Endodermal cell (in vitro differentiated cells): ENCODE results near the gene TSPAN18. TPM values are rescaled to one million over a fixed set of nuclear protein-coding genes. Genes with fewer than 3 reads are reported as not detected.

ENCODE experiments used
- DNase-seq: peaks from one replicate; pipeline ENCODE4 v3.0.0-alpha.2; 2017
- H3K27ac ChIP-seq: 2 replicates; pipeline ENCODE4 v1.5.1; 2013; ENCODE audit warnings: mild to moderate bottlenecking, low read depth, low read length, moderate library complexity
- H3K27me3 ChIP-seq: 2 replicates; pipeline ENCODE4 v1.6.1; 2013; ENCODE audit warnings: mild to moderate bottlenecking, low read length, moderate library complexity; ENCODE audit not compliant: insufficient read depth, control insufficient read depth, poor library complexity, severe bottlenecking
- H3K36me3 ChIP-seq: 2 replicates; pipeline ENCODE4 v1.7.0; 2013; ENCODE audit warnings: mild to moderate bottlenecking, low read length, moderate library complexity; ENCODE audit not compliant: control insufficient read depth, insufficient read depth
- H3K4me1 ChIP-seq: one replicate; pipeline ENCODE4 v1.7.0; 2013; ENCODE audit warnings: low read length; ENCODE audit not compliant: control insufficient read depth, insufficient read depth
- H3K4me3 ChIP-seq: 2 replicates; pipeline ENCODE4 v1.5.1; 2013; ENCODE audit warnings: mild to moderate bottlenecking, low read length, moderate library complexity
- H3K9ac ChIP-seq: 2 replicates; pipeline ENCODE4 v1.6.1; 2013; ENCODE audit warnings: mild to moderate bottlenecking, low read length, moderate library complexity; ENCODE audit not compliant: poor library complexity, severe bottlenecking; ENCODE audit errors: extremely low read depth
- H3K9me3 ChIP-seq: 2 replicates; pipeline ENCODE4 v1.6.1; 2013; ENCODE audit warnings: mild to moderate bottlenecking, low read length, moderate library complexity; ENCODE audit not compliant: control insufficient read depth
- H3K27ac Mint-ChIP-seq: 2 replicates; pipeline ENCODE4 v1.8.0; 2020; ENCODE audit warnings: mixed read lengths
- H3K27me3 Mint-ChIP-seq: 2 replicates; pipeline ENCODE4 v1.8.0; 2021; ENCODE audit warnings: mild to moderate bottlenecking, mixed read lengths; ENCODE audit not compliant: insufficient read depth
- H3K36me3 Mint-ChIP-seq: 2 replicates; pipeline ENCODE4 v1.8.0; 2020; ENCODE audit warnings: low read depth, mixed read lengths
- H3K4me1 Mint-ChIP-seq: 2 replicates; pipeline ENCODE4 v1.8.0; 2020; ENCODE audit warnings: mixed read lengths
- H3K4me3 Mint-ChIP-seq: 2 replicates; pipeline ENCODE4 v1.8.0; 2020; ENCODE audit warnings: mild to moderate bottlenecking, moderate library complexity, mixed read lengths
- H3K9me3 Mint-ChIP-seq: 2 replicates; pipeline ENCODE4 v1.8.0; 2020; ENCODE audit warnings: mild to moderate bottlenecking, mixed read lengths
- WGBS, 2 experiments: methylation state at CpG; one replicate each; pipeline versions ENCODE4 v1.1.5 to v1.1.7; 2013; ENCODE audit warnings: missing lambda C conversion rate in 2 of 2, mixed read lengths in 1 of 2; ENCODE audit not compliant: insufficient coverage in 1 of 2, insufficient read length in 1 of 2; 5-methylcytosine and 5-hydroxymethylcytosine counted together
- total RNA-seq, 2 donors: library from RNA; stranded (reverse); fragmentation: NEBNext Ultra II Directional in 1 of 2; extraction: Animal tissue kit (Norgen Biotek cat#: 25700) in 1 of 2; gene quantifications; 2 replicates in 1 of 2; 3 replicates in 1 of 2; pipeline ENCODE4 v1.2.1, GENCODE V29; 2021
- TF ChIP-seq, protein P1 (sequence below): fragments of 200-600 bp; sonication (generic); conservative IDR thresholded peaks from 2 replicates; pipeline ENCODE4 v1.5.0; 2021; ENCODE audit warnings: antibody characterized with exemption, mild to moderate bottlenecking

Gene TSPAN18
- total RNA-seq, 2 donors from 2014 or later = 28.0 to 28.7 TPM

DNA sequence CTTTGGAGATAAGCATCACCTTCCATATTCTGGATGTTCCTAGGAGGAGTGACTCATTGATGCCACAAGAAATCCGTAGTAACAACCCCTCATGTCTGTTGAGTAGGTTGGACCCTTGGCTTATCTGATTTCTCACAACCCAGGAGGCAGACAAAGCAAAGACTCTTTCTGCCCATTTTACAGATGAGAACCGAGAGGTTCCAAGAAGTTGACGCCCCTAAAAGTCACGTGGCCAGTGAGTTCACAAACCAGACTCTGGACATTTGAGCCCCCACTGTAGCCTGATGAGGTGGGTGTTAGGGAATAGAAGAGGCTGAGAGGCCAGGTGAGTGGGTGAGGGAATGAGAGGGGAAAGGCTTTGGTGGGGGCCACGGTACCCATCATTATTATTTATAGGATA is 70.3 kb downstream of the TSPAN18 start:
- H3K4me3 Mint-ChIP-seq = no peak overlapping the region
- H3K4me1 ChIP-seq = peaks cover 8% of the 10 kb centered on the region
- peaks cover 2% of the 10 kb centered on the region for H3K27me3 Mint-ChIP-seq
- H3K9me3 ChIP-seq = no peaks in the 10 kb centered on the region
- no peak for DNase-seq
- H3K36me3 Mint-ChIP-seq = no peaks in the 10 kb centered on the region
- 92 to 100% methylated on average over 5 of the region's 5 CpGs for WGBS, 2 experiments
- no peaks in the 10 kb centered on the region for H3K27me3 ChIP-seq
- H3K9ac ChIP-seq = no peak overlapping the region
- H3K9me3 Mint-ChIP-seq = no peaks in the 10 kb centered on the region
- no peak overlapping the region for H3K27ac ChIP-seq
- no peak overlapping the region for H3K27ac Mint-ChIP-seq
- H3K4me3 ChIP-seq = no peak overlapping the region
- H3K4me1 Mint-ChIP-seq = peaks cover 34% of the 10 kb centered on the region
- no peaks in the 10 kb centered on the region for H3K36me3 ChIP-seq
- TF ChIP-seq, protein P1, sequence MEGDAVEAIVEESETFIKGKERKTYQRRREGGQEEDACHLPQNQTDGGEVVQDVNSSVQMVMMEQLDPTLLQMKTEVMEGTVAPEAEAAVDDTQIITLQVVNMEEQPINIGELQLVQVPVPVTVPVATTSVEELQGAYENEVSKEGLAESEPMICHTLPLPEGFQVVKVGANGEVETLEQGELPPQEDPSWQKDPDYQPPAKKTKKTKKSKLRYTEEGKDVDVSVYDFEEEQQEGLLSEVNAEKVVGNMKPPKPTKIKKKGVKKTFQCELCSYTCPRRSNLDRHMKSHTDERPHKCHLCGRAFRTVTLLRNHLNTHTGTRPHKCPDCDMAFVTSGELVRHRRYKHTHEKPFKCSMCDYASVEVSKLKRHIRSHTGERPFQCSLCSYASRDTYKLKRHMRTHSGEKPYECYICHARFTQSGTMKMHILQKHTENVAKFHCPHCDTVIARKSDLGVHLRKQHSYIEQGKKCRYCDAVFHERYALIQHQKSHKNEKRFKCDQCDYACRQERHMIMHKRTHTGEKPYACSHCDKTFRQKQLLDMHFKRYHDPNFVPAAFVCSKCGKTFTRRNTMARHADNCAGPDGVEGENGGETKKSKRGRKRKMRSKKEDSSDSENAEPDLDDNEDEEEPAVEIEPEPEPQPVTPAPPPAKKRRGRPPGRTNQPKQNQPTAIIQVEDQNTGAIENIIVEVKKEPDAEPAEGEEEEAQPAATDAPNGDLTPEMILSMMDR = no peak

DNA sequence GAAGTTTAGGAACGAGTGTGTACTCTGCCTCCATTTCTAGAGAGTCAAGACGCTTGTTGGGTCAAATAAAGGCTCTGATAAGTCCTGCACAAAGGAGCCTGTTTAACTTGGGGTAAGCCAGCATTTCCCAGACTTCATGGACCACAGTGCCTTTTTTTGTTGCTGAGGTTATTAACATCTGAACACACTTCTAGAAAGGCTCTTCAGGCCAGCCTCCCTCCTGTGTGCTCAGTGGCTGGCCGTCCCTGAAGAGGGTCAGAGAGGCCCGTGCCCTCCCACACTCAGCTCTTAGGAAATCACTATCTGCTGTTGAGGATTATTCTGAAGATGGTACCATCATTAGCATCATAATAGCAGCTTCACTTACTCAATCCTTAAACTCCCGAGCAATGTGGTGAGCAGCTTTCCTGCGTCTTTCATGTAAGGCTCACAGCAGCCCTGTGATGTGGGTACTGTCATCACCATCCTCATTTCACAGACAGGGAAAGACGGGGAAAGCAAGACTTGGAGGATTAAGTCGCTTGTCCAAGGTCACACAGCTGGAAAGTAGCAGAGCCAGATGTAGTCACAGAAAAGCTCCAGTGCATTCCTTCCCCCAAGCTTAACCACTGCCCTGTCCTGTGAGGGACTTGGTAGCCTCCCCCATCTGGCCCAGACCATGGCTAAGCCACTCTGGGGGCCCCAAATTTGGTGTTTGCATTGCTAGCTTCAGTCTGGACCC is 71.3 kb downstream of the TSPAN18 start:
- peak overlapping the region; percentile 89 for H3K27ac ChIP-seq
- no peak overlapping the region for H3K9ac ChIP-seq
- no peaks in the 10 kb centered on the region for H3K27me3 ChIP-seq
- 30 to 60% methylated on average over 8 of the region's 8 CpGs for WGBS, 2 experiments
- H3K36me3 ChIP-seq = no peaks in the 10 kb centered on the region
- peak overlapping the region; percentile 66 for H3K27ac Mint-ChIP-seq
- TF ChIP-seq, protein P1 = no peak
- no peak overlapping the region for H3K4me3 ChIP-seq
- peaks cover 8% of the 10 kb centered on the region for H3K4me1 ChIP-seq
- no peaks in the 10 kb centered on the region for H3K9me3 ChIP-seq
- H3K4me1 Mint-ChIP-seq = peaks cover 43% of the 10 kb centered on the region
- no peak overlapping the region for H3K4me3 Mint-ChIP-seq
- H3K27me3 Mint-ChIP-seq = peaks cover 2% of the 10 kb centered on the region
- peak; percentile 82 for DNase-seq
- no peaks in the 10 kb centered on the region for H3K36me3 Mint-ChIP-seq
- H3K9me3 Mint-ChIP-seq = no peaks in the 10 kb centered on the region

DNA sequence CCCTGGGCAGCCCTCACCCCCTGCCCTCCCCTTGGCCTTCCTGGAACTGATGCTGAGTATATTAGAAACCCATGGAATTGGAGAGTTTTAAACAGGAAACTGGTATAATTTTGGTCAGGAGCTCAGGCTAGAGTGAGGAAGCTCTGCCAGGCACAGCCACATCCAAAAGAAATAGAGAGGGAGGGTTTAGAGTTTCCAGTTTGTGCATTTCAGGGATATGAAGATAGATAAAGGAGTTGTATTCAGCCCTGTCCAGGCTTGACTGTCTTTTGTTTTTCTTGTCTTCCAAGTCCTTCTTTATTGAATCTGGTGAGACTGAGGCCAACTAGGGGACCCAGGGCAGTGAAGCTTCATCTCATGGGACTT is 71.8 kb downstream of the TSPAN18 start:
- Mint-ChIP-seq H3K27me3 (peaks cover 1% of the 10 kb centered on the region), H3K27ac (peak overlapping the region; percentile 66), H3K4me1 (peaks cover 49% of the 10 kb centered on the region), H3K4me3 (no peak overlapping the region), H3K9me3 (no peaks in the 10 kb centered on the region), H3K36me3 (no peaks in the 10 kb centered on the region)
- peaks cover 8% of the 10 kb centered on the region for H3K4me1 ChIP-seq
- no peak for DNase-seq
- no peaks in the 10 kb centered on the region for H3K36me3 ChIP-seq
- TF ChIP-seq, protein P1 = no peak
- H3K27me3 ChIP-seq = no peaks in the 10 kb centered on the region
- no peak overlapping the region for H3K4me3 ChIP-seq
- no peak overlapping the region for H3K9ac ChIP-seq
- H3K9me3 ChIP-seq = no peaks in the 10 kb centered on the region
- H3K27ac ChIP-seq = peak overlapping the region; percentile 89
